GM18498 (cell line): ENCODE data around the gene TRAF7.
"Not testable (repeated sequence)": the region's sequence is repeated elsewhere in the genome, so short reads cannot be mapped to it uniquely, and the experiment has no call there.

Source experiments
- ATAC-seq: cut with Tn5 transposase; IDR thresholded peaks from one replicate; pipeline ENCODE4 v1.9.1; 2021; ENCODE audit warnings: mild to moderate bottlenecking, moderate library complexity; ENCODE audit not compliant: unreplicated experiment

Gene TRAF7

DNA sequence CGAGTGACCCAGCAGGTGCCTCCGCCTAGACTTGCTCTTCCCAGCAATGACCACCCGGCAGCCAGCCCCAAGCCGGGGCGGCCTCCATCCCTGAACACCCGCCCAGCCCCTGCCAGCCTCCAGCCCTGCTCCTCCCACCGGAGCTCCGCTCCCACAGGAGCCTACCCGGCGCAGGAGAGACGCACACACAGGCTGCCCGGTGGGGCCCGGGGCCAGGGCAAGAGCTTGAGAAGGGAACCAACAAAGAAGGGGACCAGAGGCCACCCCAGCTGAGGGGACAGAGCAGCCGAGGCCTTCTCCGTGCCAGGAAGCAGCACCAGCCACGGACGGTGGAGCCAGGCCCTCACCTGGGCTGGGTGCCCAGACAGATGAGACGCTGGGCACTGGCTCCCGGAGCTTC is 33.7 kb upstream of the TRAF7 start:
- no peak for ATAC-seq

DNA sequence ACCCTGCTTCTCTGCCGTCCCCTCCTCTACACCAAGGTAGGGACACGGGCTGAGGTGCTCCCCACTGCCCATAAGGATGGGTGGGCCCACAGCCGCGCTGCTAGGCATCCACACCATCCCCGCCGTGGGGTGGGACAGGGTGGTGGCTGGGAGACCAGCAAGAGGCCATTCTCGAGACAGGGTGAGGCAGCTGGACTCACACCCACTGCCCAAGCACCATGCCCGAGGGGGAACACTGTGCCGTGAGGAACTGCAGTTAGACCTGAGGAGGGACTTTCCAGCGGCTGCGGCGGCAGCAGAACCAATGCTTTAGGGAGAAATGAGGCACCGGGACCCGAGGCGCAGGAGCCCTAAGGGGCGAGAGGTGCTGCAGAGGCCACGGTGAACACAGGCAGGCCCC is 33.2 kb upstream of the TRAF7 start:
- no peak for ATAC-seq

DNA sequence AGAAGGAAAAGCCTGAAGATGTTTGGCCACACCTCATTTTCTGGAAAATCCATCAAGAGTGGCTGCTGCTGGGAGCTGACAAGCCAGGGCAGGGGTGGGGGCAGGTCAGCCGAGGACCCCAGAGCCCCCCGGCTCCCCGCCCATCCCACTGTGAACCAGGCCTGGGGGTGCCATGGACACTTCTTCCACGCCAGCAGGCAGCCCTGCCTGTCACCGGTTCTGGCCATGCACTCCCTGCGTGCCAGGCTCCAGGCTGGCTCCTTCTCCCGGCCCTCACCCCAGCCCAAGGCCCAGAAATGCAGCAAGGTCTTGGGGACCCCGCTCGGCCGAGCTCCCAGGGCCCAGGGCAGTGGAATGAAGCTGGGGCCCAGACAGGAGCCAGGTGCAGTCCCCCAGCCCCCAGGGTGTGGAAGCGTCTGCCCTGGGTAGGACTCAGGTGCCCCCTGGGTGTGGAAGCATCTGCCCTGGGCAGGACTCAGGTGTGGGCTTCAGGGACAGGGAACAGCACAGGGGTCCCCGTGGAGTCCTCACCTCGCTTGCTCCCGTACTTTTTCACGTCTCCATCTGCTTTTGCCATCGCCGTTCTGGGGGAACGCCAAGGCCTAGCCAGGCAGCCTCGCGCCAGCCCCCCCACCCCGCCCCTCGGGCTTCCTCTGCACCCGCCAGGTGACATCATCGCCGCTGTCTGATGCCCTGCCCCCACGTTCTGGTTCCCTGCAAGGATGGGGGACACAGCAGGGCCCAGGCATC is 32.5 kb upstream of the TRAF7 start:
- ATAC-seq, result not testable (repeated sequence)

DNA sequence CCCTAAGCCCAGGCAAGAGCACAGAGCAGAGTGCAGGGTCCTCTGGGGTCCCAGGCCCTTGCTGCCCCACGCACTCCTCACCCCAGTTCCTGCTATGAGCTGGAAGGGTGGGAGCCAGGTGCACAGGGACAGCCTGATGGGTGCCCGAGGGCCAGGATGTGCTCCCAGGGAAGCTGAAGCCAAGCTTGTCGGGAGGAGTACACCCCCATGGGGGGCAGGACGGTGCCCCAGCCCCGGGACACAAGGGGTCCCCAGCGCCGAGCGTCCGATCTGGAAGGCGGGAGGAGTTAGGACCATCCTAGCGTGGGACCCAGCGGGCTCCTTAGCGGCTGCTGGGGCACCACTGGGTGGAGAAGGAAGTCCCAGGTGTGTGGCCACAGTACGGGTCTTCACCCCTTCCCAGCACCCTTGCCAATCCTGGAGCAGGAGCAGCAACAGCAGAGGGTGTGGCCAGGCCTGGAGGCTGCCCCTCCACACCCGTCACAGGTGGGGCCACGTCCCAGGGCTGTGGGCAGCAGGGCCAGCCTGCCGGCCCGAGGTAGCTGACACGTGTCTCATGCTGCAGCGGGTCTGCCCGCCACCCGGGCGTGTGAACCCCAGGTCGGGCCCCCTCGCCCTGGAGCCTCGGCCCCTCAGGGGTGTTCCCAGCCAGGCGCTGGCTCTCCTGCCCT is 31.7 kb upstream of the TRAF7 start:
- ATAC-seq, result not testable (repeated sequence)

DNA sequence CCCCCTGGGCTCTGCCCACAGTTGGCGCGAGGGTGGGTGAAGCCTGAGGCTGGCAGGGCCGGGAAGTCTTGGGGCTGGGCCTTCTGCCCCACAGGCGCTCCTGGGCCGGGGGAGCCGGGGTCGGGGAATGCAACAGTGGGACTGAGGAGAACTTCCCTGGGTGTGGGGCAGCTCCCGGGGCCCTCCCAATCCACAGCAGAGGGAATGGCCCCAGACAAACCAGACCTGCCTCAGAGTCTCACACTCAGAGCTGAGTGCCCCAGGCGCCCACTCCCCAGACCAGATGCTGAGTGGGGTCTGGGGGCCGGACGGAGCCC is 31.2 kb upstream of the TRAF7 start:
- not testable (repeated sequence) for ATAC-seq

DNA sequence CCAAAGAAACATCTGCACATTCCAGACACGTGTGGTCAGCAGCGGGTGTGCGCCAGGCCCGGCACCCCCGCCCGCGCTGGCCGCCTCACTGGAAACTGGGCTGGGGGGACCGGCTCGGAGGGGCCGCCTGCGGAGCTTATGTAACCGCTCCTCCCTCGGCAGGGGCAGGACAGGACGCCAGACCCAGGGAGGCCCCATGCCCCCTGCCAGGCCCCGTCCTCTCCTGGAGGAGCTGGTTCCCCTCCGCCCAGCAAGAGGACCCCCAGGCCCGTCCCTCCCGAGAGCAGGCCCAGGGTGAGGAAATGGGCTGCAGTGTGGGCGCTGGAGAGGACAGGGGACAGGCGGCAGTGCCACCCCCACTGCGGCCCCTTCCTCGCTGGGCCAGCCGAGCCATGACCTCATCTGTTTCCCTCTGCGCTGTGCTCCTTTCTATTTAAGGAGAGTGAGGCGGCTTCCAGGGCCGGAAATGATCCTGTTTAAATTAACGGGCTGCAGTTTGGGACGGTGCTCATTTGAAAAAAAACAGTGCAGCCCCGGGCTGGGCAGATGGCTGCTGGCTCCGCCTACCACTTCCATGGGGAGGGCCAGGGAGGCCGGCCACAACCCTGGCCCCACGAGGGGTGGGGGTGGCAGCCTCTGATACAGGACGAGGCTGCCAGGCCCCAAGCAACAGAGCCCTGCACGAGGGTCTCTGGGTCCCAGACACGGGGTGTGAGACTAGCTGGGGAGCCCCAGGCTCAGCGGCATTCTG is 30.7 kb upstream of the TRAF7 start:
- ATAC-seq, result not testable (repeated sequence)

DNA sequence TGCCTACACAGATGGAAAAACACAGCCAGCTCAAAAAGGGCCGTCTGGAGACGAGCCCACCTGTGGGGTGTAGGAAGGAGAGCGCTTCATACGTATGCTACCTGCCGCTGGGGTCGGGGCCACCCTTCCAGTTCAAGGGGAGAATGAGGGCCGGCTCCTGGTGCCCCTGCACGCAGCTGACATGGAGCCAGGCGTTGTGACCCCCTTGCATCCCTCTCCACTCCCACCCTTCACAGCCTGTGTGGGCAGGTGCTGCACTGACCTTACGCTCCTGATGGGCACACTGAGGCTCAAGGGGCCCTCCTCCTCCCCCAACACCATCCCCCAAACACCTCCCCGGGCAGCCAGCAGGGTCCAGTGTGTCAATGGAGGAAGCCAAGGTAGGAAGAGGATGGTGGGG is 30.0 kb upstream of the TRAF7 start:
- not testable (repeated sequence) for ATAC-seq

DNA sequence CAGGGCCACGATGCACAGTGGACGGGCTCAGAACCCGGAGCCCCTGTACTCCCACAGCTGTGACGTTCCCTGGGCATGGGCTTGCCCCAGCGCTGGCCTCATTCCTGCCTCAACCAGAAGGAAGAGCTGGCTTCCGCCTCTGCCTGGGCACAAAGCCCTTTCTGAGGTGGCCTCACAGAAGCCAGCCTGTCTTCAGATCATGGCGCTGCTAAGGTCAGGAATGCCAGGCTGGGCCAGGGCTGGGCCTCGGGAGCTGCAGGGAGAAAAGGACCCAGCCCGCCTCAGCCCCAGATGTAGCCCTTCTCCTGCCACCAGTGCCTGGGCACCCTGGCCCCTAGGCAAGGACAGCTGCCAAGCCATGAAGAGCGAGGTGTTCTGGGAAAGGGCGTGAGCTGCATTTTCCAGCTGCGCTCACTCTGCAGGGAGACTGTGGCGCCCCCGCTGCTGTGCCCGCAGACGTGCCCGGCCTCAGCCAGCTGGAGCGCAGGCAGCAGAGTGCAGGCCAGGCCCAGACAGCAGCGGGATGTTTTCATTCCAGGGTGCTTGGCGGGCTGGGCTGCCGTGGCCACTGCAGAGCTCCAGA is 29.3 kb upstream of the TRAF7 start:
- not testable (repeated sequence) for ATAC-seq

DNA sequence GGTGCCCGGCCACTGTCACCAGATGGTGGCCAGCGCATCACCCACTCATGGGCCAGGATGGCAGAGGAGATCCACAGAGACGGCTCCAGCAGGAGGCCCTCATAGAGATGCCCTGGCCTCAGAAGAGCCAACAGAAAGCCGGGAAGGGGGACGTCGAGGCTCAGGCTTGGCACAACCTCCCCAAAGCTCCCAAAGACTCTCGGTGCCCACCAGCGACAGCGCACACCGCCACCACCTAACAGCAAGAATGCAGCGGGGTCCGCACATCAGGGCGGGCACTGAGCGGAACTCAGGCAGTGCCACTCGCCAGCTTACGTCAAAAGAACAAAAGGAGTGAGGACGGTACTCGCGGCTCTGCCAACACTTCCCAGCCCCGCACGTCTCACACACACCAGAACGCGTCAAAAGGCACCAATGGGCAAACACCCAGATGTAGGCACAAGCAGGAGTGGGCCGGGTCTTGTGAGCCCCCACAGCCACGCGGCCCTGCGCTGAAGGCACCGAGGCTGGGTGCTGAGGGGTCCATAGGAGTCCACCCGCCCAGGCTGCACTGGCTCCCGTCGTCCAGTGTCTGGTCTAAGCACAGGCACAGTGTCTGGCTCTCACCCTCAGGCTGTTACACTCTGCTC is 28.5 kb upstream of the TRAF7 start:
- ATAC-seq, result not testable (repeated sequence)

DNA sequence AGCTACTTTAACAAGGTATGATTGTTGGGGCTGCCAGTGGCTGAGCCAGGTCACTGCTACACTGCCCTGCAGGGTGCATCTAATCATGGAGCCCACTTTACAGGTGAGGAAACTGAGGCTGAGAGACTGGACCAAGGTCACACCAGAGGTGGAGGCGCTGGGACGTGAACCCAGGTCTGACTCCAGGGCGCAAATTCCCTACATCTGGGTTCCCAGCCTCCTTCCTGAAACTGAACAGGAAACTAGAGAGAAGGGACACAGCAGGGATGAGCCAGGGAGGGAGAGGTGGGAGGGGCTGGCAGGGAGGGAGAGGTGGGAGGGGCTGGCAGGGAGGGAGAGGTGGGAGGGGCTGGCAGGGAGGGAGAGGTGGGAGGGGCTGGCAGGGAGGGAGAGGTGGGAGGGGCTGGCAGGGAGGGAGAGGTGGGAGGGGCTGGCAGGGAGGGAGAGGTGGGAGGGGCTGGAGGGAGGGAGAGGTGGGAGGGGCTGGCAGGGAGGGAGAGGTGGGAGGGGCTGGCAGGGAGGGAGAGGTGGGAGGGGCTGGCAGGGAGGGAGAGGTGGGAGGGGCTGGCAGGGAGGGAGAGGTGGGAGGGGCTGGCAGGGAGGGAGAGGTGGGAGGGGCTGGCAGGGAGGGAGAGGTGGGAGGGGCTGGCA is 27.8 kb upstream of the TRAF7 start:
- not testable (repeated sequence) for ATAC-seq

DNA sequence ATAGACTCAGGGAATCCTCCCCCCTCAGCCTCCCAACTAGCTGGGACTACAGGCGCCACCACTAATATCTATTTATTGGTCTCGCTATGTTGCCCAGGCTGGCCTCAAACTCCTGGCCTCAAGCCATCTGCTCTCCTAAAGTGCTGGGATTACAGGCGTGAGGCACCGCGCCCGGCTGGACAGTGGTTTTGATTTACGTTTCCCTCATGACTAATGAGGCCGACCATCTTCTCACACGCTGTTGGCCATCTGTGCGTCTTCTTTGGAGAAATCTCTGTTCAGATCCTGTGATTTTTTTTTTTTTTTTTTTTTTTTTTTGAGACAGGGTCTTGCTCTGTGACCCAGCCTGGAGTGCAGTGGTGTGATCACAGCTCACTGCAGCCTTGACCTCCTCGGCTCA is 26.3 kb upstream of the TRAF7 start:
- not testable (repeated sequence) for ATAC-seq

DNA sequence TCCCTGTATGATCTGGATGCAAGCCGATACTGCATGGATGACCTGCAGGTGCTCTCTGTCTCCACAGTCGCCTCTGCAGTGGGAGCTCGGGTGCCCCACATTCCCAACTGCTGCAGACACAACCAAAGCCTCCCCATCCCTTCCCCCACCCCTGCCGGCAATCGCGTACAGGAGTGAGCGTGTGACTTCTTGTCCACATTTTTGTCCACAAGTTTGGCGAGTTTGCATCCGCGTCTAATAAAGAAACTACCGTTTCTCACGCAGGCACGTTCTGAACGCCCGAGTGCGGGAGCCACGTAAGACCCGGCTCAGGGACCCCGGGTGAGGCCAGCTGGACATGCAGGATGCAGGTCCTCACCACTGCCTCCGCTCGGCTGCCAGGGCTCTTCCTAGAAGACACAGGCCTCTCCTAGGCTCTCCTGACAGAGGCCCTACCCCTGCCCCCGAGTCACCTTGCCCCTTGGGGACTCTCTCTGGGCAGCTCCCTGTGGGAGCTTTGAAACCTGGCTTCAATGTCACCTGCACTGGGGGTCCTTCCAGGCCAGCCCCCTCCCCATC is 25.6 kb upstream of the TRAF7 start:
- ATAC-seq, result not testable (repeated sequence)

DNA sequence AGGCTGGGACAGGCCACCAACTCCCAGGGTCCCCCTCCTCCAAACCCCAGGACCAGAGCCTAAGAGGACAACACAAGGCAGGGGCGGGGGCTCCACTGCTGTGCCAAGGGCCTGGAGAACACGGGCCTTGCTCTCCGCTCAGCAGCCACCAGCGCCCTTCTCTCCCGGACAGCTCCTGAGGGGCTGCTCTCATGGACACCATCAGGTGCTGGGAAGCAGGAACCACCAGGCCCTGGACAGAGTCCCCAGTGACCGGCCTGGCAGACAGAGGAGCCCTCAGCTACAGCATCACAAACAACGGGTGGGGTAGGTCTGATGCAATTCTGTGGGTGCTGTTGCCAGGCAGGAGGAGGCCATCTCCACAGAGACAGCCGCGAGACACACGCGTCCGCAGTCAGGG is 21.8 kb upstream of the TRAF7 start:
- ATAC-seq, result not testable (repeated sequence)

DNA sequence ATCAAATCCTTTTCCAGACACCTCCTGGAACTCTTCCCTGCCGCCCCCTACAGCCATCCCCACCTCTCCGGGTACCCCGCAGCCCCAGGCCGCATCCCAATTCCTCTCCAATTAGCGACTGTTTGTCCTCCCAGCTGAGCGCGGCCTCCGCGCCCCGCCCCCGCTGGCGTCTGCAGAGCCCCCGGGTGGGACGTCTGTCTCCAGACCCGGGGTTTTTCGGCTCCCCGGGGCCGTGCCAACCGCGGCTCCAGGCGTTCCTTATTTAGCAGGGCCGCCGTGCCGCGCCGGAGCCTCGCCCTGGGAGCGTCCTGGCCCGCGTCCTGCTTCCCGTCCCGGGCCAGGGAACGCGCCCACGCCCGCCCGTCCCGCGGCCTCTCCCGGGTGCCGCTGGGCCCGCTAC is 20.5 kb upstream of the TRAF7 start:
- ATAC-seq, result not testable (repeated sequence)

DNA sequence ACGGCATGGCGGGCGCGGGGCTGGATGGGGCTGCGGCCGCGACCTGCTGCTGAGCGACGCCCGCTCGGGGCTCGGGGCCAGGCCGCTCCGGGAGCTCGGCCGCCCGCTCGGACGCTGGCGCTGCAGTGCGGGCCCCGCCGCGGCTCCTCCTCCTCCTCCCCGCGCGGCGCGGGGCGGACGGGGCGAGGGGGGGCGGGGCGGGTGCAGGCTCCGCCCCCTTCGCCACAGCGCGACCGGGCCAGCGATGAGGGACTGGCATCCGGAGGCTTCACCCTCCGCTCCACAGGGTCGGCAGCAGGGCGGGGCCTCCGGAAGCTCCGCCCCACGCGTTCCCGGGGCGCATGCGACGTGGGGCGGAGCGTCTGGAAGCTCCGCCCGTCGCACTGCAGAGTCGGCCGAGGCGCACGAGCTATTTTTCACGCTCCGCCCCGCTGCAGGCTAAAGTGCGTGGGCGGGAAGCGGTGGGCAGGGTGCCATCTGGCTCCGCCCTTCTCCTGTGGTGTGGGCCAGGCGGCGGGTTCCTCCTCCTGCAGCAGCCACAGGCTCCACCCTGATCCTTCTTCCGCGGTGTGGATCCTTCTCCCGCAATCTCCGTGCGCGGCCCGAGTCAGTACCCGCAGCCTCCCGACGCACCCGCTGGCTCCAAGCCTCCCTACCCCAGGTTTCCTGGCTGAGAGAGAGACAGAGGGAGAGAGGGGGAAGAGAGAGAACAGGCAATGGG is 19.7 kb upstream of the TRAF7 start, which contains the start of gene PKD1:
Gene PKD1, minus strand, starts transcription at position 129 of the 721 bp plus-strand sequence. CDS start 209 bp downstream, outside the sequence.
- peak; percentile 62 for ATAC-seq

DNA sequence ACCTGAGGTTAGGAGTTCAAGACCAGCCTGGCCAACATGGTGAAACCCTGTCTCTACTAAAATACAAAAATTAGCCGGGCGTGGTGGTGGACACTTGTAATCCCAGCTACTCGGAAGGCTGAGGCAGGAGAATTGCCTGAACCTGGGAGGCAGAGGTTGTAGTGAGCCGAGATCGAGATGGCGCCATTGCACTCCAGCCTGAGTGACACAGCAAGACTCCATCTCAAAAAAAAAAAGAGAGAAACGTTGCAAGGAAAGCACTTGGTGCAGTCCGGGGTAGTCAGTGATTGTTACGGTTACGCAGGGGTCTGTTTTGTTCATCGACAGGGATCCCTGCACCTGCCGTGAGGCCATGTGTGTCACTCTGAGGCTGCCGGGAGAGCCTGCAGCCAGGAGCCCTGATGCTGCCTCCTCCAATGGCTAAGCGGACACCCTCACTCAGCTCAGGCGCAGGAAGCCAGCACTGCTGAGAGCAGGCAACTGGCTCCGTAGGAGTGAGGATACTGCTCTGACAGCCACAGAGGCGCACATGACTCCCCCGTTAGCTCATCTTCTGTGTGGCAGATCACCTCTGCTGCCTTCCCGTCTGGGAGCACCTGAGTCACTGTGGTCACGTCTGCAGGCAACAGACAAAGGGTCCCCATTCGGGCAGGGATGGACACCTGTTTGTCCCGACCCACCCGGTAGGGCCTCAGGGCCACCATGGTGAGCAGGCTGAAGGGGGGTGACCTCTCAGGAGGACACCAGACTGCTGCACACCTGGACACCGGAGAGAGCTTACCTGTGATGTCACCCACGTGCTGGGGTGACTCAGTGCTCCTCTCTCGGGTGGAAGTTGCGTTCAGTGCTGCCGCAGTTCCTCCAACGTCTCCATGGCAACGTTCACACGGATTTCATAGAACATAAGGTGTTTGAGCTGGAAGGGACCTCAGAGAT is 12.4 kb upstream of the TRAF7 start:
- ATAC-seq, result no peak

DNA sequence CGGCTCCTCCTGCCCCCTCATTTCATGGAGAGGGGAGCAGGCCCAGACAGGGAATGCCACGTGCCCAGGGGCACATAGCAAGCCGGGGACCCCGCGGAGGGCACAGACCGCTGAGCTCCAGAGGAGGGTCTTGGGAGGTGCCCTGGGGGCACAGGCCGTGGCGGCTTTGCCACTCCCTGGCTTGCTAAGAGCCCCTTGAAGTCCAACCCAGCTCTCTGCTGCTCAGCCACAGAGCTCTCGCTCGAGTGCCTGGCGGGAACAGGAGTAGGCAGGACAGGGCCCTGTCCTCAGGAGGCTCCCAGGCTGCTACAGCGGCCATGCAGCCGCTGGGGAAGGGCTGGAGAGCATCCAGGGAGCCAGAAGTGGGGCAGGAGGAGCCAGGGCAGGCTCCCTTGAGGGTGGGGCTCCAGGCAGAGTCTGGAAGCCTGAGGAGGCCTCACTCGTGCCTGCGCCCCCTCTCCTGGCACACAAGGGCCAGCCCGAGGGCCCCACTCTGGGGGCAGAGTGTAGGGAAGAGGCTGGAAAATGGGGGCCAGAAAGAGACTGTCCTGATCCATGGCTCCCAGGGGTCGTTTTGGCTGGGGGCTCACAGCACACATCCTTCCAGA is 11.6 kb upstream of the TRAF7 start:
- ATAC-seq, result no peak

DNA sequence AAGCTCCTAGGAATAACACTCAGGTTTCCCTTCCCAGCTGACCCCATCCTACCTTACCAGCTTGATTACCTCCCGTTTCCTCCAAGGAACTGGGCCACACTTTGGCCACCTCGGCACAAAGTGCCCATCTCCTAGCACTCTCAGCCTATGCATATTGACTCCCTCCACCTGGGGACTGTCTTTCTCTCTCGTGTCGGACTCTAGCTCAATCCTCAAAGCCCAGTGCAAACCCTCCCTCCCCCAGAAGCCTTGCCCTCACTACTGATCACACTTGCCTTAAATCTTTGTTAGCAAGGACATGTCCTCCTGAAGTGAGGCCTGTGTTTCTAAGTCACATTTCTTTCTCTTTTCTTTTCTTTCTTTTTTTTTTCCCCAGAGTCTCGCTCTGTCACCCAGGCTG is 9.7 kb upstream of the TRAF7 start:
- no peak for ATAC-seq
